ENCODE measurements around the gene NUP54.
A peak's percentile ranks its signal among the peaks of the same experiment; 100 is the strongest.

GRCh38 chr4:76067652-76068286, 80.4 kb downstream of the NUP54 start:
- no peak for TF ChIP-seq POLR2A (IDR thresholded peaks at IDR 0.05)
- peak; percentile 38 to 84 (median 62) for TF ChIP-seq CTCF (IDR thresholded peaks at IDR 0.05)
